C1 segment of cervical spinal cord (tissue), 14 donors: ENCODE results near the gene NTF3.
"Not testable (repeated sequence)": the region's sequence is repeated elsewhere in the genome, so short reads cannot be mapped to it uniquely, and the experiment has no call there.

ENCODE experiments used
- DNase-seq, 14 donors: peaks; one replicate each; lab custom pipeline; 2025; lab: John Stamatoyannopoulos, UW

NTF3 gene

DNA sequence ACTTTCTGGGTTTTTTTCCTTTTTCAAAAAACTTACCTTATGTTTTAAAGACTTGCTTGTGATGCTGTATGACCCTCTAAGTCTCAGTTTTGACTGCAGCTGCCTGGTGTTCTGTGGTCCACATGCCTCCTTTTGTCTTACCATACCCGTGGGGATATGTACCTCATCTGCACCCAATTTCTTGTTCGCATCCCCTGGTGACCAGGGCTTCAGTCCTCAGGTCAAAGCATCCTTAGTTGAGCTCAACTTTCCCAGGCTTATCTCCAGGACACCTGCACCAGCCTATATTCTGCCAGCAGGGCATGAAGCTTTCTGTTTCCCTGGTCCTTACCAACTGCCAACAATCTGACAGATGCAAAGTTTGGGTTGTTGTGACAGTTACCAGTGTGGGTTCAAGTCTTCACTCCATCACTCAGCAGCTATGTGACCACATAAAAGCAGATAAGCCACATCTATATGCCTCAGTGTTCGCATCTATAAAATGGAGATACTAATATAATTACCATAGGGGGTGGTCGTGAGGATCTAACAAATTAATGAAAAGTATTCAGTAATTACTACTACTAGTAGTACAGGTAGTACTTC is 94.0 kb downstream of the NTF3 start:
- DNase-seq, result no peak

DNA sequence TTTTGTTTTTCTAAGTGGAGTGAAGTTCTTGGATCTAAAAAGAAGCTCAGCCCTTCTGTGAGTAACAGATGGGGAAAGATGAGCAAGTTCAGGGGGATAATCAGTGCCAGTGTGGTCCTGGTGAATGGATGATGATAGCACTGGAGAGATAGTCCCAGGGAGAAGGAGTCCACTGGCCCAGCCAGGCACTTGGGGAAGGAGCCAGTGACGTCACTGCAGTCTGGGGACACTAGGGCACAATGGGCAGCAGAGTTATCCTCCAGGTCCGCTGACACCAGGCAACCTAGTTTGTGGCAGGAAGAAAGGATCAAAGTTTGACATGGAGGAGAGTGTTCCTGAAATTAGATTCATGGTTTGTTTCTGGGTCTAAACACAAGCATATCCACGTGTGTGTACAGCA is 101.5 kb downstream of the NTF3 start:
- no peak for DNase-seq

DNA sequence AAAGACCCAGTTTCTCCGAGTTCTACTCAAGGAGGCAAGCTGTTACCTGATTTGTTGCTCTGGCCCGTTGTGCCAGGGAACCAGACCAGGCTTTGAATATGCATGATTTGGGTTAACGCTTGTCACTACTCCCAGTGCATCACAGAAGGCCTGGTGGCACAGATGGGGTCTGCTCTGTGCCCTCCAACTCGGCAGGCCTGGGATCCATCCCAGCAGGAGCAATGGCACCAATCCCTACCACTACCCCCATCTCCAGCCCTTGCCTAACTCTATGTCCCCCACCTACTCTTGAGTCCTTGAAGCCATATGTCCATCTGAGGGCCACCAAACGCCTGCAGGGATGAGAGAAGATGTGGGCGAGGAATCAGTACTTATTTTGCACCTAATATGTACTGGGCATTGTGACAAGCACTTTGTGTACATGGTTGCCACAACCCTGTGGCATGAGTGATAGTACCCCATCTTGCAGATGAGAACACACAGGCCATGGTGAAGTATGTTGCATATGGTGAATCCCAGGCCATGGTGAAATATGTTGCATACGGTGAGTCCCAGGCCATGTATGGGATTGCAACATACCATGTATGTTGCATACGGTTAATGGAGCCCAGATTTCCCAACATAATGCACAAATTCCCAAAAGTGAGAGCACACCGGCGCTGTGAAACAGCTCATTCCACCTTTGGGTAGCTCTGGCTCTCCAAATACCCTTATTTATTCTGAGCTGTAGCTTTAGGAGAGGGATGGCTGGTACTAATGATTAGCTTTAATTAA is 102.7 kb downstream of the NTF3 start:
- no peak for DNase-seq

DNA sequence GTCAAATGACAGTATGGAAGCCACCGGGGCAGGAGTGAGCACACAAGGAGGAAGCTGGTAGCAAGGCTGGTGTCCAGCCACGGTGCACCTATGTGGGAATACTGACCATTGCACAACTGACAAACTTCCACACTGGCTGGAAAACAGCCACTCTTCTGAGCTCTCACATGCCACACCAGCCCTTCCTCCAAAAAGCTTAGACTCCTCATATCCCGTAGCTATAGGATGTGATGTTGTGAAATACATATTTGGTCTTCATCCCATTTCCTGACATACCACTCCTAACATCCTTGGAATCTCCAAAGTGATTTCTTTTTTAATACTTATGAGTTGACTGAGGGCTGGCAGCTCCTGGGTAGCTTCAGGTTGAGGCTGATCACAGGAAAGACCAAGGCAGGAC is 103.6 kb downstream of the NTF3 start:
- no peak for DNase-seq

DNA sequence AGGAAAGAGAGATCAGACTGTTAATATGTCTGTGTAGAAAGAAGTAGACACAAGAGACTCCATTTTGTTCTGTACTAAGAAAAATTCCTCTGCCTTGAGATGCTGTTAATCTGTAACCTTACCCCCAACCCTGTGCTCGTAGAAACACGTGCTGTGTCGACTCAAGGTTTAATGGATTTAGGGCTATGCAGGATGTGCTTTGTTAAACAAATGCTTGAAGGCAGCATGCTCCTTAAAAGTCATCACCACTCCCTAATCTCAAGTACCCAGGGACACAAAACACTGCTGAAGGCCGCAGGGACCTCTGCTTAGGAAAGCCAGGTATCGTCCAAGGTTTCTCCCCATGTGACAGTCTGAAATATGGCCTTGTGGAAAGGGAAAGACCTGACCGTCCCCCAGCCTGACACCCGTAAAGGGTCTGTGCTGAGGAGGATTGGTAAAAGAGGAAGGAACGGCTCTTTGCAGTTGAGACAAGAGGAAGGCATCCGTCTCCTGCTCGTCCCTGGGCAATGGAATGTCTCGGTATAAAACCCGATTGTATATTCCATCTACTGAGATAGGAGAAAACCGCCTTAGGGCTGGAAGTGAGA is 105.2 kb downstream of the NTF3 start:
- DNase-seq, result not testable (repeated sequence)

- no peak for DNase-seq
Observed at GRCh38 chr12:5537771-5538170, 105.9 kb downstream of the NTF3 start.
